Measurements from ENCODE around the gene DPYD.

- no peak for TF ChIP-seq POLR2A (IDR thresholded peaks at IDR 0.05)
- TF ChIP-seq CTCF (IDR thresholded peaks at IDR 0.05), result peak in 5 of 6 experiments; percentile 12 to 63 (median 34)
Measured at GRCh38 chr1:97243973-97244560, 676.8 kb downstream of the DPYD start.
